GM23338 (cell line): ENCODE measurements around the gene FADD. TPM values are rescaled to one million over a fixed set of nuclear protein-coding genes. Genes with fewer than 3 reads are reported as not detected.
A peak's percentile ranks its signal among the peaks of the same experiment; 100 is the strongest.

Source experiments
- ATAC-seq: fragments of 200-7000 bp; cut with Tn5 transposase; 3 replicates; pipeline ENCODE4 v1.9.1; 2020
- DNase-seq: peaks from one replicate; pipeline ENCODE4 v3.0.0-alpha.2; 2015; ENCODE audit warnings: low spot score
- H2AFZ ChIP-seq: fragments of 200-600 bp; sonication (generic); 2 replicates; pipeline ENCODE4 v1.8.0; 2016; ENCODE audit warnings: antibody characterized with exemption, mild to moderate bottlenecking, moderate library complexity
- H3F3A ChIP-seq: fragments of 200-600 bp; sonication (generic); replicated peaks from 2 replicates; pipeline ENCODE4 v1.8.0; 2017; ENCODE audit warnings: antibody characterized with exemption, mixed run types, low read depth
- H3K27ac ChIP-seq: fragments of 200-600 bp; sonication (generic); 2 replicates; pipeline ENCODE4 v1.6.1; 2016; ENCODE audit warnings: low read depth
- H3K27me3 ChIP-seq: fragments of 200-600 bp; sonication (generic); 2 replicates; pipeline ENCODE4 v1.8.0; 2016; ENCODE audit warnings: mild to moderate bottlenecking, mixed run types, moderate library complexity; ENCODE audit not compliant: insufficient read depth
- H3K36me3 ChIP-seq: fragments of 200-600 bp; sonication (generic); 2 replicates; pipeline ENCODE4 v1.8.0; 2016; ENCODE audit warnings: mild to moderate bottlenecking; ENCODE audit not compliant: insufficient read depth
- H3K4me1 ChIP-seq: fragments of 200-600 bp; sonication (generic); 2 replicates; pipeline ENCODE4 v1.8.0; 2016; ENCODE audit warnings: mild to moderate bottlenecking, moderate library complexity; ENCODE audit not compliant: insufficient read depth
- H3K4me2 ChIP-seq: fragments of 200-600 bp; sonication (generic); 2 replicates; pipeline ENCODE4 v1.7.1; 2017; ENCODE audit warnings: mixed run types
- H3K4me3 ChIP-seq: fragments of 200-600 bp; sonication (generic); 2 replicates; pipeline ENCODE4 v1.6.1; 2016; ENCODE audit warnings: mixed run types
- H3K79me2 ChIP-seq: fragments of 200-600 bp; sonication (generic); replicated peaks from 2 replicates; pipeline ENCODE4 v1.8.0; 2017; ENCODE audit warnings: mild to moderate bottlenecking; ENCODE audit not compliant: insufficient read depth
- H3K9me2 ChIP-seq: fragments of 200-600 bp; sonication (generic); 2 replicates; pipeline ENCODE4 v1.8.0; 2017; ENCODE audit not compliant: insufficient read depth
- H4K20me1 ChIP-seq: fragments of 200-600 bp; sonication (generic); replicated peaks from 2 replicates; pipeline ENCODE4 v1.8.0; 2017; ENCODE audit warnings: mild to moderate bottlenecking; ENCODE audit not compliant: insufficient read depth
- H3K27ac Mint-ChIP-seq: 2 replicates; pipeline ENCODE4 v1.8.0; 2020; ENCODE audit warnings: inconsistent platforms, mild to moderate bottlenecking, moderate library complexity, mixed read lengths
- H3K27me3 Mint-ChIP-seq: 3 replicates; pipeline ENCODE4 v1.8.0; 2022; ENCODE audit warnings: low read depth, mild to moderate bottlenecking, moderate library complexity, mixed read lengths, inconsistent platforms; ENCODE audit not compliant: insufficient read depth, poor library complexity
- H3K36me3 Mint-ChIP-seq: 3 replicates; pipeline ENCODE4 v1.8.0; 2021; ENCODE audit warnings: low read depth, mild to moderate bottlenecking, inconsistent platforms, moderate library complexity, mixed read lengths
- H3K4me1 Mint-ChIP-seq: 3 replicates; pipeline ENCODE4 v1.8.0; 2020; ENCODE audit warnings: mild to moderate bottlenecking, inconsistent platforms, mixed read lengths
- H3K4me3 Mint-ChIP-seq: 3 replicates; pipeline ENCODE4 v1.8.0; 2021; ENCODE audit warnings: moderate library complexity, mild to moderate bottlenecking, inconsistent platforms, mixed read lengths
- H3K9me3 Mint-ChIP-seq: 3 replicates; pipeline ENCODE4 v1.8.0; 2020; ENCODE audit warnings: moderate library complexity, mild to moderate bottlenecking, inconsistent platforms, mixed read lengths
- CTCF ChIP-seq, 2 experiments: fragments of 200-600 bp in 1 of 2; sonication (generic) in 1 of 2; conservative IDR thresholded peaks; 2 replicates each; pipeline versions ENCODE4 v1.5.1 to v1.6.1; 2016 to 2017; ENCODE audit warnings: antibody characterized with exemption in 2 of 2, low read depth in 2 of 2, mild to moderate bottlenecking in 2 of 2, moderate library complexity in 1 of 2
- JUNB ChIP-seq: IDR thresholded peaks from one replicate; pipeline ENCODE4 v1.6.1; 2016; ENCODE audit warnings: antibody characterized with exemption; ENCODE audit not compliant: unreplicated experiment
- POLR2AphosphoS5 ChIP-seq: IDR thresholded peaks from 2 replicates; pipeline ENCODE4 v1.6.1; 2016; ENCODE audit warnings: antibody characterized with exemption, low read depth
- STAT1 ChIP-seq: IDR thresholded peaks from one replicate; pipeline ENCODE4 v1.6.1; 2016; ENCODE audit warnings: antibody characterized with exemption; ENCODE audit not compliant: unreplicated experiment
- ZNF462 ChIP-seq: fragments of 250-450 bp; sonication (Bioruptor Pico); IDR thresholded peaks from 2 replicates; pipeline ENCODE4 v1.5.0; 2020; ENCODE audit warnings: mild to moderate bottlenecking, moderate library complexity
- polyA plus RNA-seq: library from polyadenylated mRNA; unstranded; fragments of >200 nt; fragmentation: Nextera tagmentation; extraction: Ambion mirVana; gene quantifications from 2 replicates; pipeline ENCODE4 v1.2.1, GENCODE V29; 2016
- total RNA-seq: library from RNA; depleted of rRNA; stranded (reverse); fragments of >200 nt; shearing (Covaris generic); gene quantifications from 2 replicates; pipeline ENCODE4 v1.2.3, GENCODE V29; 2014

Gene FADD
- total and polyA plus RNA-seq, 2 experiments from 2014 or later, result 19.7 to 65.8 TPM

GRCh38 chr11:70189622-70190021 is 13.5 kb upstream of the FADD start (continued):
- TF ChIP-seq ZNF462 (CRISPR knock-in tag) (no peak), JUNB (no peak), POLR2AphosphoS5 (no peak), STAT1 (no peak)

DNA sequence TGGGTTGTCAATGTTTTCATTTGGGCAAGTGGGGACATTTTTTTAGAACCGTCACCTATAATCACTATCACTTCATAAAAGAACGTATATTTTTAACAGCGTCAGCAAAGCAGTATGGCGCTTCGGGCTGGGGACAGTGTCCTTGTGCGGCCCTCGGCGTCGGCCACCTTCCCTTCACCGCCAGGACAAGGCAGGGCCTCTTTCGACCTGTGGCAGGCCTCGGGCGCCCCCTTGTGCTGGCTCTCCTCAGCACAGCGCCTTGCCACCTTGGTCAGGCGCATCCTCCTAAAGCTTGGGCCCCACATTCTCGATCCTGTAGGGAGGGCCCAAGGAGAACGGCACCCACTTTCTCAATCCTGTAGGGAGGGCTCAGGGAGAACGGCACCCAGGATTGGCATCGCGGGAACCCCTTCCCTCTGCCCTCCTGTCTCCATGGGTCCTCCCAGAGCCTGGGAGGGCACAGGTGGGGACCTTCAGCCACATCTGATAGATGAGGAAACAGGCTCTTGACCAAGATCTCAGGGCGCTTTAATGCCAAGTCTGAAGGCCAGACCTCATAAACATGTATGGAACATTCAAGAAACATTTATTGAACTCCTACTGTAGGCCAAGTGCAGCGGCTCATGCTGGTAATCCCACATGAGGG is 11.5 kb upstream of the FADD start:
- H3F3A ChIP-seq, result 0 out of 2 replicates have a peak, but pooled peaks cover 3% of the 10 kb centered on the region
- Mint-ChIP-seq H3K27me3 (peaks cover 4% of the 10 kb centered on the region), H3K4me1 (peaks cover 3% of the 10 kb centered on the region; the same call in 1 of the 3 replicates), H3K36me3 (no peaks in the 10 kb centered on the region; the same call in 2 of the 3 replicates), H3K9me3 (no peaks in the 10 kb centered on the region; the same call in 2 of the 3 replicates), H3K4me3 (no peak overlapping the region), H3K27ac (no peak overlapping the region)
- no peaks in the 10 kb centered on the region for H3K27me3 ChIP-seq
- H3K27ac ChIP-seq, result no peak overlapping the region
- no peak overlapping the region for H2AFZ ChIP-seq
- H3K36me3 ChIP-seq, result no peaks in the 10 kb centered on the region
- H3K4me2 ChIP-seq, result no peak overlapping the region
- TF ChIP-seq POLR2AphosphoS5 (no peak), CTCF (conservative IDR thresholded peaks at IDR 0.05; ENCODE audit: low read depth in 2 of 2) (peak; percentile 91 to 99)
- ATAC-seq (peak; percentile 97), DNase-seq (peak; percentile 90)
- no peaks in the 10 kb centered on the region for H3K9me2 ChIP-seq
- no peak overlapping the region for H3K4me3 ChIP-seq
- no peaks in the 10 kb centered on the region for H3K4me1 ChIP-seq
- no peaks in the 10 kb centered on the region for H4K20me1 ChIP-seq
- H3K79me2 ChIP-seq, result no peaks in the 10 kb centered on the region
